Osteoblast (primary cell): ENCODE data around the gene LVRN. TPM values are rescaled to one million over a fixed set of nuclear protein-coding genes. Genes with fewer than 3 reads are reported as not detected.

Experiments
- DNase-seq: peaks from one replicate; pipeline ENCODE4 v3.0.0; 2011; ENCODE audit warnings: low spot score, mixed read lengths; ENCODE audit not compliant: insufficient read length; ENCODE audit errors: missing footprints
- H2AFZ ChIP-seq: 2 replicates; pipeline ENCODE4 v1.6.0; 2011; ENCODE audit warnings: mild to moderate bottlenecking, low read length
- H3K27ac ChIP-seq: 2 replicates; pipeline ENCODE4 v1.5.1; 2011; ENCODE audit warnings: mild to moderate bottlenecking, low read depth, low read length, moderate library complexity
- H3K27me3 ChIP-seq: 2 replicates; pipeline ENCODE4 v1.6.0; 2012; ENCODE audit warnings: mild to moderate bottlenecking, control low read depth, inconsistent platforms, low read length, moderate library complexity; ENCODE audit not compliant: insufficient read depth
- H3K36me3 ChIP-seq: 2 replicates; pipeline ENCODE4 v1.5.1; 2011; ENCODE audit warnings: mild to moderate bottlenecking, low read length, control low read depth, moderate library complexity; ENCODE audit not compliant: insufficient read depth
- H3K4me1 ChIP-seq: 2 replicates; pipeline ENCODE4 v1.5.1; 2011; ENCODE audit warnings: mild to moderate bottlenecking, low read length, control low read depth, moderate library complexity; ENCODE audit not compliant: insufficient read depth
- H3K4me2 ChIP-seq: 2 replicates; pipeline ENCODE4 v1.6.0; 2011; ENCODE audit warnings: mild to moderate bottlenecking, low read length; ENCODE audit not compliant: insufficient read depth
- H3K4me3 ChIP-seq: fragments of 200-600 bp; sonication (generic); 3 replicates; pipeline ENCODE4 v1.5.1; 2012; ENCODE audit warnings: mild to moderate bottlenecking, low read length, inconsistent platforms; ENCODE audit not compliant: insufficient read depth
- H3K79me2 ChIP-seq: 2 replicates; pipeline ENCODE4 v1.6.0; 2012; ENCODE audit warnings: mild to moderate bottlenecking, low read length, control low read depth, inconsistent platforms; ENCODE audit not compliant: insufficient read depth
- H3K9me3 ChIP-seq: 2 replicates; pipeline ENCODE4 v1.5.1; 2011; ENCODE audit warnings: low read depth, low read length, control low read depth
- H4K20me1 ChIP-seq: 2 replicates; pipeline ENCODE4 v1.6.0; 2012; ENCODE audit warnings: mild to moderate bottlenecking, low read length, control low read depth; ENCODE audit not compliant: insufficient read depth
- CTCF ChIP-seq: IDR thresholded peaks from 2 replicates; pipeline ENCODE4 v1.5.1; 2011; ENCODE audit warnings: mild to moderate bottlenecking, low read depth, low read length, moderate library complexity; ENCODE audit errors: extremely low read depth
- total RNA-seq: library from RNA; depleted of rRNA; stranded (reverse); fragments of >200 nt; gene quantifications from 2 replicates; pipeline ENCODE4 v1.2.3, GENCODE V29; 2012

The LVRN gene
- total RNA-seq, 1 donor = under 0.01 TPM

- no peak for TF ChIP-seq CTCF
- Histone ChIP-seq H2AFZ (peak overlapping the region; percentile 19), H3K27me3 (no peaks in the 10 kb centered on the region), H3K27ac (no peak overlapping the region), H3K4me1 (no peaks in the 10 kb centered on the region), H3K9me3 (no peaks in the 10 kb centered on the region), H3K36me3 (no peaks in the 10 kb centered on the region), H4K20me1 (no peaks in the 10 kb centered on the region), H3K4me2 (no peak overlapping the region), H3K4me3 (no peak overlapping the region), H3K79me2 (no peaks in the 10 kb centered on the region)
- no peak for DNase-seq
Observed at GRCh38 chr5:116002116-116002906, 40.0 kb downstream of the LVRN start.

GRCh38 chr5:116004248-116004647 is 42.0 kb downstream of the LVRN start:
- no peak for DNase-seq
- no peak for TF ChIP-seq CTCF
- Histone ChIP-seq H3K79me2 (no peaks in the 10 kb centered on the region), H3K36me3 (no peaks in the 10 kb centered on the region), H4K20me1 (no peaks in the 10 kb centered on the region), H3K9me3 (no peaks in the 10 kb centered on the region), H3K27me3 (no peaks in the 10 kb centered on the region), H3K4me1 (no peaks in the 10 kb centered on the region), H3K4me3 (no peak overlapping the region), H3K4me2 (no peak overlapping the region), H2AFZ (no peak overlapping the region), H3K27ac (no peak overlapping the region)

- no peak overlapping the region for H3K27ac ChIP-seq
Observed at GRCh38 chr5:116009806-116010205, 47.5 kb downstream of the LVRN start.

More at GRCh38 chr5:116009806-116010205, 47.5 kb downstream of the LVRN start:
- H3K4me1 ChIP-seq = no peaks in the 10 kb centered on the region
- H3K27me3 ChIP-seq = no peaks in the 10 kb centered on the region
- H3K36me3 ChIP-seq = no peaks in the 10 kb centered on the region
- no peak for TF ChIP-seq CTCF
- H4K20me1 ChIP-seq = no peaks in the 10 kb centered on the region
- H3K79me2 ChIP-seq = no peaks in the 10 kb centered on the region
- H3K4me2 ChIP-seq = no peak overlapping the region
- no peaks in the 10 kb centered on the region for H3K9me3 ChIP-seq
- no peak overlapping the region for H2AFZ ChIP-seq
- DNase-seq = no peak
- no peak overlapping the region for H3K4me3 ChIP-seq
